ENCODE data around the gene OTUD1. TPM values are rescaled to one million over a fixed set of nuclear protein-coding genes. Genes with fewer than 3 reads are reported as not detected.

OTUD1 gene
- total RNA-seq, 4 donors from 2014 or later = 12.3 to 18.0 (median 16.9) TPM

DNA sequence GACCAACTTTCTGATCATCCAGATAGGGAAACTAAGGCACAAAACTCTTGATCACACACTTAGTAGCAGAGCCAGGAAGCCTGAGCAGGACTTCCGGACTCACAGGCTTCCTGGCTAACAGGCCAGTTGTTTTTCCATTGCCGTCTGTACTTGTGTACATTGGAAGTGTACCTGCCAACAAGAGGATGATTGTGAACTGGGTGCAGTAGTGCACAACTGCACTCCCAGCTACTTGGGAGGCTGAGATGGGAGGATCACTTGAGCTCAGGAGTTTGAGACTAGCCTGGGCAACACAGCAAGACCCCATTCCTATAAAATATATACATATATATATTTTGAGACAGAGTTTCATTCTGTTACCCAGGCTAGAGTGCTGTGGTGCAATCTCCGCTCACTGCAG is 35.2 kb upstream of the OTUD1 start:
- 83 to 92% methylated on average over 2 to 3 of the region's 3 CpGs for WGBS, 2 donors (ENCODE audit: low coverage in 1 of 2)
- intact Hi-C loops (cut with DNase I; ENCODE audit: low total_unique reads) = no loop called here

DNA sequence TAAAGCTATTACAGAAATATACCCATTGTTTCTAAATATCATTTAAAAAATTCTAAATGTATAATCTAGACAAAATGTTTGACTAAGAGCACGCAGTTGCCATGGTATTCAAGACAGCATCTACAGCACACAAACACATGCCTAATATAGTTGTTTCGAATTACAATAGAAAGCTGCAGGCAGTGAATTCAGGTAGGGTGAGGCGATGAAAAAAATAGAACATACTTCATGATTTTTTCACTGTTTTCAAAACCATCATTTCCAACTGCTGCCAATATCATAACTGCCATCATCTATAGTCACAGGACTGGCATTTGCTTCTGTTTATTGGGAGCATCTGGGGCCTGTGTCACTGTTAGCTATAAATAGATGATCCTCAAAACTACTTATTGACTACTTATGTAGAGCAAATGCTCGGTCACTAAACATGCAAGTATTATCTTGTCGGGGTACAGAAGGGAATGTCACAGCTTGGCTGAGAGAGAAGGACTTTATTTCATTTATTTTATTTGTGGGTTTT is 34.4 kb upstream of the OTUD1 start:
- H3K9me3 ChIP-seq = no peaks in the 10 kb centered on the region
- intact Hi-C loops (cut with DNase I; ENCODE audit: low total_unique reads) (no loop called here), in situ Hi-C loops (cut with MboI; ENCODE audit: low pct_ligation_motif_present in 1 of 4, low pct_unique_long_range_greater_than_20kb in 1 of 4, low sequenced_read_pairs in 3 of 4) (no loop called here)
- no peak for DNase-seq
- no peaks in the 10 kb centered on the region for H3K36me3 ChIP-seq
- TF ChIP-seq POLR2A (IDR thresholded peaks at IDR 0.05) (no peak), POLR2AphosphoS5 (IDR thresholded peaks at IDR 0.05) (no peak), EP300 (IDR thresholded peaks at IDR 0.05; ENCODE audit: low read depth) (no peak)
- TF ChIP-seq, protein P1, sequence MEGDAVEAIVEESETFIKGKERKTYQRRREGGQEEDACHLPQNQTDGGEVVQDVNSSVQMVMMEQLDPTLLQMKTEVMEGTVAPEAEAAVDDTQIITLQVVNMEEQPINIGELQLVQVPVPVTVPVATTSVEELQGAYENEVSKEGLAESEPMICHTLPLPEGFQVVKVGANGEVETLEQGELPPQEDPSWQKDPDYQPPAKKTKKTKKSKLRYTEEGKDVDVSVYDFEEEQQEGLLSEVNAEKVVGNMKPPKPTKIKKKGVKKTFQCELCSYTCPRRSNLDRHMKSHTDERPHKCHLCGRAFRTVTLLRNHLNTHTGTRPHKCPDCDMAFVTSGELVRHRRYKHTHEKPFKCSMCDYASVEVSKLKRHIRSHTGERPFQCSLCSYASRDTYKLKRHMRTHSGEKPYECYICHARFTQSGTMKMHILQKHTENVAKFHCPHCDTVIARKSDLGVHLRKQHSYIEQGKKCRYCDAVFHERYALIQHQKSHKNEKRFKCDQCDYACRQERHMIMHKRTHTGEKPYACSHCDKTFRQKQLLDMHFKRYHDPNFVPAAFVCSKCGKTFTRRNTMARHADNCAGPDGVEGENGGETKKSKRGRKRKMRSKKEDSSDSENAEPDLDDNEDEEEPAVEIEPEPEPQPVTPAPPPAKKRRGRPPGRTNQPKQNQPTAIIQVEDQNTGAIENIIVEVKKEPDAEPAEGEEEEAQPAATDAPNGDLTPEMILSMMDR (IDR thresholded peaks at IDR 0.05) = no peak
- H3K4me3 ChIP-seq = no peak overlapping the region
- no peak overlapping the region for H3K27ac ChIP-seq
- no peaks in the 10 kb centered on the region for H3K27me3 ChIP-seq
- H3K4me1 ChIP-seq = no peaks in the 10 kb centered on the region
- 84 to 91% methylated on average over 5 of the region's 5 CpGs for WGBS, 2 donors (ENCODE audit: low coverage in 1 of 2)

More for the DNA sequence above, 35.2 kb upstream of the OTUD1 start:
- Histone ChIP-seq H3K9me3 (no peaks in the 10 kb centered on the region), H3K27me3 (no peaks in the 10 kb centered on the region), H3K4me1 (no peaks in the 10 kb centered on the region), H3K36me3 (no peaks in the 10 kb centered on the region), H3K27ac (no peak overlapping the region), H3K4me3 (no peak overlapping the region)
- no peak for DNase-seq
- TF ChIP-seq, protein P1 (IDR thresholded peaks at IDR 0.05) = no peak
- TF ChIP-seq POLR2A (IDR thresholded peaks at IDR 0.05) (no peak), EP300 (IDR thresholded peaks at IDR 0.05; ENCODE audit: low read depth) (no peak), POLR2AphosphoS5 (IDR thresholded peaks at IDR 0.05) (no peak)
- in situ Hi-C loops (cut with MboI; ENCODE audit: low pct_ligation_motif_present in 1 of 4, low pct_unique_long_range_greater_than_20kb in 1 of 4, low sequenced_read_pairs in 3 of 4) = no loop called here

DNA sequence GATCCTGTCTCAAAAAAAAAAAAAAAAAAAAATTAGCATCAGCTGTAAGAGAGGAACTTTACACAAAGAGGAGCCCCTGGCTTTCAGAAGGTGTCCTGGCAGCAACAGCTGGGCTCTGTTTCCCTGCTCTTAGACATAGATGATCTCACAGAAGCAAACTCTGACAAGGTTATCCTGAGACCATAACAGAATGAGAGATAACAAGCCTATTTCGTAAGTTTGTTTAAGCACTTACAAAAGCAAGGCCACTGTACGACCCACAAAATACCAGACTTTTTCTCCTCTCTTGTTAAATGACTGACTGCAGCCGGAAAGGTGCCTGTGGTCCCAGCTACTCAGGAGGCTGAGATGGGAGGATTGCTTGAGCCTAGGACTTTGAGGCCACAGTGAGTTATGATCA is 33.3 kb upstream of the OTUD1 start:
- TF ChIP-seq POLR2AphosphoS5 (IDR thresholded peaks at IDR 0.05) (no peak), EP300 (IDR thresholded peaks at IDR 0.05; ENCODE audit: low read depth) (no peak), POLR2A (IDR thresholded peaks at IDR 0.05) (no peak)
- TF ChIP-seq, protein P1 (IDR thresholded peaks at IDR 0.05) = no peak
- no peak for DNase-seq
- Histone ChIP-seq H3K27ac (no peak overlapping the region), H3K36me3 (no peaks in the 10 kb centered on the region), H3K4me3 (no peak overlapping the region), H3K27me3 (no peaks in the 10 kb centered on the region), H3K9me3 (no peaks in the 10 kb centered on the region), H3K4me1 (no peaks in the 10 kb centered on the region)
- WGBS, 2 donors (ENCODE audit: low coverage in 1 of 2) = 66 to 81% methylated on average over 3 of the region's 3 CpGs
- in situ Hi-C loops (cut with MboI; ENCODE audit: low pct_ligation_motif_present in 1 of 4, low pct_unique_long_range_greater_than_20kb in 1 of 4, low sequenced_read_pairs in 3 of 4) = no loop called here
- intact Hi-C loops (cut with DNase I; ENCODE audit: low total_unique reads) = no loop called here

DNA sequence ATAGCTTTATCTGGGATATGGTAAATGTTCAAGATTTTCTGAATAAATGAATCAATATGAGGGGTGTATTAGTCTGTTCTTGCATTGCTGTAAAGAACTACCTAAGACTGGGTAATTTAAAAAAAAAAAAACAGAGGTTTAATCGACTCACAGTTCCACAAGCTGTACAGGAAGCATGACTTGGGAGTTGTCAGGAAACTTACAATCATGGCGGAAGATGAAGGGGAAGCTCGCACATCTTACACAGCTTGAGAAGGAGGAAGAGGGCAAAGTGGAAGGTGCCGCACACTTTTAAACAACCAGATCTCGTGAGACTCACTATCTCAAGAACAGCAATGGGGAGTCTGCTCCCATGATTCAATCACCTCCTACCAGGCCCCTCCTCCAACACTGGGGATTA is 32.5 kb upstream of the OTUD1 start:
- Histone ChIP-seq H3K36me3 (no peaks in the 10 kb centered on the region), H3K27ac (no peak overlapping the region), H3K4me3 (no peak overlapping the region), H3K9me3 (no peaks in the 10 kb centered on the region), H3K4me1 (no peaks in the 10 kb centered on the region), H3K27me3 (no peaks in the 10 kb centered on the region)
- 80 to 90% methylated on average over 4 to 5 of the region's 5 CpGs for WGBS, 2 donors (ENCODE audit: low coverage in 1 of 2)
- intact Hi-C loops (cut with DNase I; ENCODE audit: low total_unique reads) = no loop called here
- TF ChIP-seq EP300 (IDR thresholded peaks at IDR 0.05; ENCODE audit: low read depth) (no peak), POLR2AphosphoS5 (IDR thresholded peaks at IDR 0.05) (no peak), POLR2A (IDR thresholded peaks at IDR 0.05) (no peak)
- TF ChIP-seq, protein P1 (IDR thresholded peaks at IDR 0.05) = no peak
- no peak for DNase-seq
- in situ Hi-C loops (cut with MboI; ENCODE audit: low pct_ligation_motif_present in 1 of 4, low pct_unique_long_range_greater_than_20kb in 1 of 4, low sequenced_read_pairs in 3 of 4) = no loop called here

Measured in transverse colon (tissue), 4 donors.